IMR-90 (cell line): Measurements from ENCODE around the gene NOD2. TPM values are rescaled to one million over a fixed set of nuclear protein-coding genes. Genes with fewer than 3 reads are reported as not detected.

ENCODE experiments used
- ATAC-seq: fragments of 200-7000 bp; cut with Tn5 transposase; 2 replicates; pipeline ENCODE4 v1.9.1; 2020; ENCODE audit warnings: low read depth, mild to moderate bottlenecking, moderate library complexity
- BruUV-seq: library from RNA; stranded (reverse); fragments of 400-500 nt; replicated peaks from 2 replicates; lab custom pipeline; 2021; lab: Mats Ljungman, UMichigan
- CTCF ChIA-PET: fragments of 300-600 bp; formaldehyde crosslinking; extraction: SDS; loops from one replicate; lab custom pipeline; 2021; ENCODE audit warnings: antibody characterized with exemption; lab: Yijun Ruan, JAX
- POLR2A ChIA-PET: fragments of 300-600 bp; sonication (Branson Sonifier 250); formaldehyde crosslinking; loops from one replicate; lab custom pipeline; 2022; ENCODE audit warnings: antibody characterized with exemption; ENCODE audit not compliant: unreplicated experiment; lab: Charles Lee
- DNase-seq: peaks from one replicate; pipeline ENCODE4 v3.0.0; 2013
- H2AFZ ChIP-seq: replicated peaks from 2 replicates; pipeline ENCODE3; 2013; ENCODE audit warnings: low read length, mild to moderate bottlenecking; ENCODE audit not compliant: poor library complexity
- H2AK5ac ChIP-seq: 2 replicates; pipeline ENCODE4 v1.6.1; 2013; ENCODE audit warnings: low read depth, low read length, inconsistent platforms
- H2AK9ac ChIP-seq: replicated peaks from 2 replicates; pipeline ENCODE3; 2013; ENCODE audit warnings: mild to moderate bottlenecking, low read depth, low read length, moderate library complexity; ENCODE audit not compliant: poor library complexity
- H2BK120ac ChIP-seq: 2 replicates; pipeline ENCODE4 v1.6.1; 2013; ENCODE audit warnings: low read depth, low read length, inconsistent platforms
- H2BK15ac ChIP-seq: 3 replicates; pipeline ENCODE4 v1.6.1; 2013; ENCODE audit warnings: low read depth, low read length, inconsistent platforms
- H2BK20ac ChIP-seq: 2 replicates; pipeline ENCODE4 v1.6.1; 2013; ENCODE audit warnings: low read depth, mild to moderate bottlenecking, inconsistent platforms, low read length, moderate library complexity
- H2BK5ac ChIP-seq: 2 replicates; pipeline ENCODE4 v1.6.1; 2013; ENCODE audit warnings: mild to moderate bottlenecking, low read depth, low read length, inconsistent platforms; ENCODE audit not compliant: poor library complexity, severe bottlenecking
- H3K14ac ChIP-seq: replicated peaks from 2 replicates; pipeline ENCODE4 v1.6.1; 2013; ENCODE audit warnings: low read depth, low read length, inconsistent platforms
- H3K18ac ChIP-seq: 2 replicates; pipeline ENCODE4 v1.6.1; 2013; ENCODE audit warnings: low read depth, low read length, control low read depth
- H3K23ac ChIP-seq: 2 replicates; pipeline ENCODE4 v1.6.1; 2013; ENCODE audit warnings: low read depth, low read length, inconsistent platforms
- H3K27ac ChIP-seq: 2 replicates; pipeline ENCODE4 v1.5.1; 2013; ENCODE audit warnings: mild to moderate bottlenecking, control low read depth, low read length; ENCODE audit not compliant: insufficient read depth
- H3K27me3 ChIP-seq: 2 replicates; pipeline ENCODE4 v1.6.1; 2013; ENCODE audit warnings: low read length; ENCODE audit not compliant: control insufficient read depth, insufficient read depth
- H3K36me3 ChIP-seq: 2 replicates; pipeline ENCODE4 v1.6.1; 2013; ENCODE audit warnings: low read length, mixed read lengths; ENCODE audit not compliant: control insufficient read depth, insufficient read depth
- H3K4ac ChIP-seq: 2 replicates; pipeline ENCODE4 v1.6.1; 2013; ENCODE audit warnings: low read depth, low read length, inconsistent platforms
- H3K4me1 ChIP-seq: 2 replicates; pipeline ENCODE4 v1.6.1; 2013; ENCODE audit warnings: low read length, mixed read lengths; ENCODE audit not compliant: control insufficient read depth, insufficient read depth
- H3K4me2 ChIP-seq: 2 replicates; pipeline ENCODE4 v1.6.1; 2013; ENCODE audit warnings: low read depth, mild to moderate bottlenecking, control low read depth, low read length, moderate library complexity
- H3K4me3 ChIP-seq: 2 replicates; pipeline ENCODE4 v1.5.1; 2013; ENCODE audit warnings: low read depth, mild to moderate bottlenecking, control low read depth, low read length, moderate library complexity; ENCODE audit not compliant: insufficient read depth
- H3K56ac ChIP-seq: 2 replicates; pipeline ENCODE4 v1.6.1; 2013; ENCODE audit warnings: low read length, inconsistent platforms; ENCODE audit not compliant: insufficient read depth; ENCODE audit errors: extremely low read depth
- H3K79me1 ChIP-seq, 2 experiments: 2 replicates each; pipeline ENCODE4 v1.6.1; 2013; ENCODE audit warnings: low read length in 2 of 2, inconsistent platforms in 1 of 2, low read depth in 1 of 2
- H3K9ac ChIP-seq: 2 replicates; pipeline ENCODE4 v1.6.1; 2013; ENCODE audit warnings: low read depth, low read length, control low read depth
- H3K9me1 ChIP-seq: 2 replicates; pipeline ENCODE4 v1.6.1; 2013; ENCODE audit warnings: low read length, inconsistent platforms; ENCODE audit not compliant: insufficient read depth
- H3K9me3 ChIP-seq: 2 replicates; pipeline ENCODE4 v1.6.1; 2013; ENCODE audit warnings: low read length; ENCODE audit not compliant: control insufficient read depth, insufficient read depth
- H4K20me1 ChIP-seq: 2 replicates; pipeline ENCODE4 v1.6.1; 2013; ENCODE audit warnings: low read length, inconsistent platforms; ENCODE audit not compliant: insufficient read depth
- H4K5ac ChIP-seq: 2 replicates; pipeline ENCODE4 v1.6.1; 2013; ENCODE audit warnings: mild to moderate bottlenecking, low read depth, low read length, control low read depth
- H4K8ac ChIP-seq, 2 experiments: 2 replicates each; pipeline ENCODE4 v1.6.1; 2013; ENCODE audit warnings: low read depth in 2 of 2, low read length in 2 of 2, control low read depth in 1 of 2, inconsistent platforms in 1 of 2
- H4K91ac ChIP-seq: 2 replicates; pipeline ENCODE4 v1.6.1; 2013; ENCODE audit warnings: low read depth, low read length, inconsistent platforms; ENCODE audit not compliant: insufficient read depth
- BHLHE40 ChIP-seq: fragments of 150-350 bp; IDR thresholded peaks from 2 replicates; pipeline ENCODE4 v1.6.1; 2016; ENCODE audit warnings: mild to moderate bottlenecking, low read depth, low read length
- CEBPB ChIP-seq: IDR thresholded peaks from 2 replicates; pipeline ENCODE4 v1.6.1; 2012; ENCODE audit warnings: low read depth, low read length, improper control_type of control experiment
- CHD1 ChIP-seq: IDR thresholded peaks from 2 replicates; pipeline ENCODE4 v1.6.1; 2012; ENCODE audit warnings: low read depth, low read length, improper control_type of control experiment
- CTCF ChIP-seq: conservative IDR thresholded peaks from 2 replicates; pipeline ENCODE4 v1.5.1; 2012; ENCODE audit warnings: mild to moderate bottlenecking, low read depth, low read length, improper control_type of control experiment
- FOS ChIP-seq: fragments of 150-350 bp; IDR thresholded peaks from 2 replicates; pipeline ENCODE4 v1.6.1; 2016; ENCODE audit warnings: low read depth, low read length
- MAFK ChIP-seq: IDR thresholded peaks from 2 replicates; pipeline ENCODE4 v1.6.1; 2012; ENCODE audit warnings: low read depth, low read length, improper control_type of control experiment
- MAZ ChIP-seq: IDR thresholded peaks from 2 replicates; pipeline ENCODE4 v1.6.1; 2012; ENCODE audit warnings: low read depth, mild to moderate bottlenecking, low read length, improper control_type of control experiment, moderate library complexity, borderline replicate concordance
- MXI1 ChIP-seq: IDR thresholded peaks from 2 replicates; pipeline ENCODE4 v1.6.1; 2012; ENCODE audit warnings: low read depth, mild to moderate bottlenecking, low read length, moderate library complexity, borderline replicate concordance
- NFE2L2 ChIP-seq: fragments of 150-350 bp; IDR thresholded peaks from 2 replicates; pipeline ENCODE4 v1.6.1; 2016; ENCODE audit warnings: low read depth, mild to moderate bottlenecking, low read length
- POLR2A ChIP-seq: IDR thresholded peaks from 2 replicates; pipeline ENCODE4 v1.6.1; 2012; ENCODE audit warnings: mild to moderate bottlenecking, low read depth, low read length
- RAD21 ChIP-seq: IDR thresholded peaks from 2 replicates; pipeline ENCODE4 v1.6.1; 2012; ENCODE audit warnings: low read length, improper control_type of control experiment
- RCOR1 ChIP-seq: IDR thresholded peaks from 2 replicates; pipeline ENCODE4 v1.6.1; 2012; ENCODE audit warnings: mild to moderate bottlenecking, low read length, improper control_type of control experiment; ENCODE audit not compliant: insufficient replicate concordance
- RFX5 ChIP-seq: IDR thresholded peaks from 2 replicates; pipeline ENCODE4 v1.8.0; 2012; ENCODE audit warnings: low read depth, mild to moderate bottlenecking, low read length, moderate library complexity
- SMC3 ChIP-seq: fragments of 150-350 bp; IDR thresholded peaks from 2 replicates; pipeline ENCODE4 v1.6.1; 2016; ENCODE audit warnings: low read depth, mild to moderate bottlenecking, antibody characterized with exemption, low read length, moderate library complexity
- WGBS, 2 experiments: methylation state at CpG; one replicate each; pipeline versions ENCODE4 v1.1.5 to v1.1.7; 2013; ENCODE audit warnings: missing lambda C conversion rate in 2 of 2; ENCODE audit not compliant: insufficient read length in 1 of 2; ENCODE audit errors: extremely low coverage in 2 of 2; 5-methylcytosine and 5-hydroxymethylcytosine counted together
- dilution Hi-C: fragments of 300-500 bp; cut with HindIII; formaldehyde crosslinking; loops from one replicate; pipeline ENCODE4 v1.14.3; 2018; ENCODE audit warnings: low sequenced_read_pairs; ENCODE audit not compliant: unreplicated experiment
- in situ Hi-C: fragments of 300-500 bp; cut with MboI; formaldehyde crosslinking; loops from 3 replicates; pipeline ENCODE4 v1.14.3; 2019; ENCODE audit warnings: low sequenced_read_pairs, inconsistent platforms, mixed read lengths
- intact Hi-C: fragments of 100-400 bp; cut with micrococcal nuclease; formaldehyde crosslinking; loops from 2 replicates; pipeline ENCODE4 v1.10.0; 2022
- polyA plus RNA-seq, 3 experiments: library from polyadenylated mRNA; depleted of rRNA; stranded (reverse); fragments of >200 nt; gene quantifications; 2 replicates each; pipeline ENCODE4 v1.2.3, GENCODE V29; 2012; ENCODE audit warnings: low replicate concordance in 1 of 3
- total RNA-seq: library from RNA; depleted of rRNA; stranded (reverse); fragments of >200 nt; gene quantifications from 2 replicates; pipeline ENCODE4 v1.2.3, GENCODE V29; 2012
- TF ChIP-seq, protein P1 (sequence below): fragments of 150-350 bp; IDR thresholded peaks from 2 replicates; pipeline ENCODE4 v1.6.1; 2017; ENCODE audit warnings: mild to moderate bottlenecking, antibody characterized with exemption, low read length, low read depth
- TF ChIP-seq, protein P2 (sequence below): fragments of 150-350 bp; IDR thresholded peaks from 2 replicates; pipeline ENCODE4 v1.6.1; 2016; ENCODE audit warnings: low read depth, mild to moderate bottlenecking, low read length, moderate library complexity, borderline replicate concordance

The NOD2 gene
- total and polyA plus RNA-seq, 2 of the 4 experiments (the other 2 are of a cell fraction): not detected

- H2AFZ ChIP-seq: no peak overlapping the region
- ATAC-seq: no peak
- CTCF ChIA-PET: interaction anchor here (1.9 kb wide), 1 partner anchor 12 kb away, joined by 11 read pairs; no protein-coding TSS in a partner anchor
- no peak overlapping the region for H2BK15ac ChIP-seq
- H3K27ac ChIP-seq: no peak overlapping the region
- no peak overlapping the region for H3K9ac ChIP-seq
- no peak overlapping the region for H2BK120ac ChIP-seq
- H3K9me3 ChIP-seq: no peaks in the 10 kb centered on the region
- no peaks in the 10 kb centered on the region for H3K36me3 ChIP-seq
- dilution Hi-C loops (no loop called here), in situ Hi-C loops (loop anchor here (25.0 kb wide), 1 partner anchor 441 kb away; no protein-coding TSS in a partner anchor), intact Hi-C loops (no loop called here)
- no peak overlapping the region for H3K18ac ChIP-seq
- no peak overlapping the region for H4K91ac ChIP-seq
- no peak overlapping the region for H3K14ac ChIP-seq
- TF ChIP-seq MAFK: no peak
- no peak for TF ChIP-seq POLR2A
- TF ChIP-seq CHD1: no peak
- TF ChIP-seq BHLHE40: no peak
- TF ChIP-seq CTCF: no peak
- TF ChIP-seq, protein P1, sequence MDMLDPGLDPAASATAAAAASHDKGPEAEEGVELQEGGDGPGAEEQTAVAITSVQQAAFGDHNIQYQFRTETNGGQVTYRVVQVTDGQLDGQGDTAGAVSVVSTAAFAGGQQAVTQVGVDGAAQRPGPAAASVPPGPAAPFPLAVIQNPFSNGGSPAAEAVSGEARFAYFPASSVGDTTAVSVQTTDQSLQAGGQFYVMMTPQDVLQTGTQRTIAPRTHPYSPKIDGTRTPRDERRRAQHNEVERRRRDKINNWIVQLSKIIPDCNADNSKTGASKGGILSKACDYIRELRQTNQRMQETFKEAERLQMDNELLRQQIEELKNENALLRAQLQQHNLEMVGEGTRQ: no peak
- TF ChIP-seq SMC3: no peak
- no peak for TF ChIP-seq RCOR1
- no peak for TF ChIP-seq MAZ
- no peak for TF ChIP-seq RFX5
- no peak for TF ChIP-seq NFE2L2
- TF ChIP-seq FOS: no peak
- TF ChIP-seq RAD21: no peak
- TF ChIP-seq, protein P2, sequence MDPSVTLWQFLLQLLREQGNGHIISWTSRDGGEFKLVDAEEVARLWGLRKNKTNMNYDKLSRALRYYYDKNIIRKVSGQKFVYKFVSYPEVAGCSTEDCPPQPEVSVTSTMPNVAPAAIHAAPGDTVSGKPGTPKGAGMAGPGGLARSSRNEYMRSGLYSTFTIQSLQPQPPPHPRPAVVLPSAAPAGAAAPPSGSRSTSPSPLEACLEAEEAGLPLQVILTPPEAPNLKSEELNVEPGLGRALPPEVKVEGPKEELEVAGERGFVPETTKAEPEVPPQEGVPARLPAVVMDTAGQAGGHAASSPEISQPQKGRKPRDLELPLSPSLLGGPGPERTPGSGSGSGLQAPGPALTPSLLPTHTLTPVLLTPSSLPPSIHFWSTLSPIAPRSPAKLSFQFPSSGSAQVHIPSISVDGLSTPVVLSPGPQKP: no peak
- no peak for TF ChIP-seq MXI1
- TF ChIP-seq CEBPB: no peak
- H3K4me3 ChIP-seq: no peak overlapping the region
- peaks cover 6% of the 10 kb centered on the region; the same call in 1 of the 2 replicates for H3K27me3 ChIP-seq
- H3K56ac ChIP-seq: no peak overlapping the region
- no TSS peak for BruUV-seq
- H4K5ac ChIP-seq: no peak overlapping the region
- no peaks in the 10 kb centered on the region for H4K20me1 ChIP-seq
- H2AK9ac ChIP-seq: no peak overlapping the region
- H2BK20ac ChIP-seq: no peak overlapping the region
- H3K4me1 ChIP-seq: no peaks in the 10 kb centered on the region
- WGBS, 2 experiments: 35% methylated on average over 7 of the region's 14 CpGs; no CpG with 5 or more reads in 1 of the 2 experiments
- no peak overlapping the region for H2BK5ac ChIP-seq
- H3K9me1 ChIP-seq: no peaks in the 10 kb centered on the region
- no peak overlapping the region for H3K4me2 ChIP-seq
- POLR2A ChIA-PET: no interaction called here
- no peak for DNase-seq
- H3K79me1 ChIP-seq: no peaks in the 10 kb centered on the region
- H2AK5ac ChIP-seq: no peak overlapping the region
- no peak overlapping the region for H3K4ac ChIP-seq
- H3K23ac ChIP-seq: no peak overlapping the region
- H4K8ac ChIP-seq: no peak overlapping the region
These were observed 40.5 kb upstream of the NOD2 start for GRCh38 chr16:50652836-50653425.
